ENCODE results near the gene MEGF8. TPM values are rescaled to one million over a fixed set of nuclear protein-coding genes. Genes with fewer than 3 reads are reported as not detected.

MEGF8 gene
- total and polyA plus RNA-seq, 9 of the 15 experiments (the other 6 are each of a cell fraction or from before 2014, with no cell fraction given): 0.28 to 13.1 (median 3.0) TPM

GRCh38 chr19:42295831-42296525 is 29.5 kb upstream of the MEGF8 start (continued):
- TF ChIP-seq, protein P1, sequence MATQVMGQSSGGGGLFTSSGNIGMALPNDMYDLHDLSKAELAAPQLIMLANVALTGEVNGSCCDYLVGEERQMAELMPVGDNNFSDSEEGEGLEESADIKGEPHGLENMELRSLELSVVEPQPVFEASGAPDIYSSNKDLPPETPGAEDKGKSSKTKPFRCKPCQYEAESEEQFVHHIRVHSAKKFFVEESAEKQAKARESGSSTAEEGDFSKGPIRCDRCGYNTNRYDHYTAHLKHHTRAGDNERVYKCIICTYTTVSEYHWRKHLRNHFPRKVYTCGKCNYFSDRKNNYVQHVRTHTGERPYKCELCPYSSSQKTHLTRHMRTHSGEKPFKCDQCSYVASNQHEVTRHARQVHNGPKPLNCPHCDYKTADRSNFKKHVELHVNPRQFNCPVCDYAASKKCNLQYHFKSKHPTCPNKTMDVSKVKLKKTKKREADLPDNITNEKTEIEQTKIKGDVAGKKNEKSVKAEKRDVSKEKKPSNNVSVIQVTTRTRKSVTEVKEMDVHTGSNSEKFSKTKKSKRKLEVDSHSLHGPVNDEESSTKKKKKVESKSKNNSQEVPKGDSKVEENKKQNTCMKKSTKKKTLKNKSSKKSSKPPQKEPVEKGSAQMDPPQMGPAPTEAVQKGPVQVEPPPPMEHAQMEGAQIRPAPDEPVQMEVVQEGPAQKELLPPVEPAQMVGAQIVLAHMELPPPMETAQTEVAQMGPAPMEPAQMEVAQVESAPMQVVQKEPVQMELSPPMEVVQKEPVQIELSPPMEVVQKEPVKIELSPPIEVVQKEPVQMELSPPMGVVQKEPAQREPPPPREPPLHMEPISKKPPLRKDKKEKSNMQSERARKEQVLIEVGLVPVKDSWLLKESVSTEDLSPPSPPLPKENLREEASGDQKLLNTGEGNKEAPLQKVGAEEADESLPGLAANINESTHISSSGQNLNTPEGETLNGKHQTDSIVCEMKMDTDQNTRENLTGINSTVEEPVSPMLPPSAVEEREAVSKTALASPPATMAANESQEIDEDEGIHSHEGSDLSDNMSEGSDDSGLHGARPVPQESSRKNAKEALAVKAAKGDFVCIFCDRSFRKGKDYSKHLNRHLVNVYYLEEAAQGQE (IDR thresholded peaks at IDR 0.05; ENCODE audit: borderline replicate concordance): peak; percentile 75
- TF ChIP-seq, protein P1 (CRISPR knock-in tag; IDR thresholded peaks at IDR 0.05; ENCODE audit: low read depth): 0 out of 2 replicates have a peak, but pooled peaks have one; percentile 9
- TF ChIP-seq, protein P2, sequence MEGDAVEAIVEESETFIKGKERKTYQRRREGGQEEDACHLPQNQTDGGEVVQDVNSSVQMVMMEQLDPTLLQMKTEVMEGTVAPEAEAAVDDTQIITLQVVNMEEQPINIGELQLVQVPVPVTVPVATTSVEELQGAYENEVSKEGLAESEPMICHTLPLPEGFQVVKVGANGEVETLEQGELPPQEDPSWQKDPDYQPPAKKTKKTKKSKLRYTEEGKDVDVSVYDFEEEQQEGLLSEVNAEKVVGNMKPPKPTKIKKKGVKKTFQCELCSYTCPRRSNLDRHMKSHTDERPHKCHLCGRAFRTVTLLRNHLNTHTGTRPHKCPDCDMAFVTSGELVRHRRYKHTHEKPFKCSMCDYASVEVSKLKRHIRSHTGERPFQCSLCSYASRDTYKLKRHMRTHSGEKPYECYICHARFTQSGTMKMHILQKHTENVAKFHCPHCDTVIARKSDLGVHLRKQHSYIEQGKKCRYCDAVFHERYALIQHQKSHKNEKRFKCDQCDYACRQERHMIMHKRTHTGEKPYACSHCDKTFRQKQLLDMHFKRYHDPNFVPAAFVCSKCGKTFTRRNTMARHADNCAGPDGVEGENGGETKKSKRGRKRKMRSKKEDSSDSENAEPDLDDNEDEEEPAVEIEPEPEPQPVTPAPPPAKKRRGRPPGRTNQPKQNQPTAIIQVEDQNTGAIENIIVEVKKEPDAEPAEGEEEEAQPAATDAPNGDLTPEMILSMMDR (IDR thresholded peaks at IDR 0.05 in 2 of 3, conservative IDR thresholded peaks at IDR 0.05 in 1 of 3; ENCODE audit: insufficient read depth in 2 of 3, low read depth in 1 of 3, low read length in 3 of 3): peak; percentile 94 to 97 (median 97)
- TF ChIP-seq FOXJ2 (tag; IDR thresholded peaks at IDR 0.05) (no peak), MXI1 (IDR thresholded peaks at IDR 0.05; ENCODE audit: low read depth, low read length) (no peak), ZNF133 (CRISPR knock-in tag; IDR thresholded peaks at IDR 0.05) (no peak), SMARCB1 (IDR thresholded peaks at IDR 0.05; ENCODE audit: insufficient read length, low read depth) (no peak), HMGXB4 (CRISPR knock-in tag; IDR thresholded peaks at IDR 0.05) (no peak), CBFB (CRISPR knock-in tag; IDR thresholded peaks at IDR 0.05) (no peak), JUND (IDR thresholded peaks at IDR 0.05; ENCODE audit: borderline replicate concordance, low read depth, low read length) (peak; percentile 40; the same call in 1 of the 2 replicates), JUND (tag; IDR thresholded peaks at IDR 0.05; ENCODE audit: borderline replicate concordance, low read depth, low read length) (no peak), ZNF143 (CRISPR knock-in tag; IDR thresholded peaks at IDR 0.05) (no peak)

Data from K562 (cell line).